Measurements from ENCODE around the gene HOXA13.

Gene HOXA13

GRCh38 chr7:27171637-27172314, 28.1 kb downstream of the HOXA13 start:
- no peak for DNase-seq (ENCODE audit: low read depth)
- TF ChIP-seq CTCF (conservative IDR thresholded peaks at IDR 0.05; ENCODE audit: low read length) = no peak; the same call in 1 of the 2 replicates

GRCh38 chr7:27171325-27171636, 28.6 kb downstream of the HOXA13 start:
- no peak for TF ChIP-seq CTCF (conservative IDR thresholded peaks at IDR 0.05; ENCODE audit: low read length)
- no peak for DNase-seq (ENCODE audit: low read depth)
- peak overlapping the region; percentile 87 for H3K4me3 ChIP-seq (ENCODE audit: low read length)

More at GRCh38 chr7:27171637-27172314, 28.1 kb downstream of the HOXA13 start:
- H3K4me3 ChIP-seq (ENCODE audit: low read length) = peak overlapping the region; percentile 87

GRCh38 chr7:27170426-27171324, 29.2 kb downstream of the HOXA13 start:
- no peak for TF ChIP-seq CTCF (conservative IDR thresholded peaks at IDR 0.05; ENCODE audit: low read length)
- no peak for DNase-seq (ENCODE audit: low read depth)
- peak overlapping the region; percentile 87 for H3K4me3 ChIP-seq (ENCODE audit: low read length)

- no peak for DNase-seq (ENCODE audit: low read depth)
- peak overlapping the region; percentile 87 for H3K4me3 ChIP-seq (ENCODE audit: low read length)
- no peak for TF ChIP-seq CTCF (conservative IDR thresholded peaks at IDR 0.05; ENCODE audit: low read length)
Observed at GRCh38 chr7:27169658-27170425, 30.0 kb downstream of the HOXA13 start.

GRCh38 chr7:27168265-27168947, 31.5 kb downstream of the HOXA13 start:
- H3K4me3 ChIP-seq (ENCODE audit: low read length) = peak overlapping the region; percentile 87
- peak; percentile 73 for DNase-seq (ENCODE audit: low read depth)
- peak; percentile 27; the same call in 1 of the 2 replicates for TF ChIP-seq CTCF (conservative IDR thresholded peaks at IDR 0.05; ENCODE audit: low read length)

- DNase-seq (ENCODE audit: low read depth) = peak; percentile 81
- no peak for TF ChIP-seq CTCF (conservative IDR thresholded peaks at IDR 0.05; ENCODE audit: low read length)
- peak overlapping the region; percentile 87 for H3K4me3 ChIP-seq (ENCODE audit: low read length)
Observed at GRCh38 chr7:27167916-27168264, 32.0 kb downstream of the HOXA13 start.
